ENCODE data around the gene MYO1D. TPM values are rescaled to one million over a fixed set of nuclear protein-coding genes. Genes with fewer than 3 reads are reported as not detected.
A peak's percentile ranks its signal among the peaks of the same experiment; 100 is the strongest.

The MYO1D gene
- total RNA-seq, 1 experiment from 2014 or later = 29.9 TPM

- H3K4me3 Mint-ChIP-seq = no peak overlapping the region
- DNase-seq (ENCODE audit: low spot score) = no peak
- ATAC-seq = peak; percentile 44
- POLR2A ChIA-PET = no interaction called here
- no peak overlapping the region for H3K27ac Mint-ChIP-seq
- TF ChIP-seq SMAD4 (CRISPR knock-in tag; IDR thresholded peaks at IDR 0.05) (no peak), ZNF423 (CRISPR knock-in tag; IDR thresholded peaks at IDR 0.05) (no peak), ZNF396 (CRISPR knock-in tag; IDR thresholded peaks at IDR 0.05; ENCODE audit: borderline replicate concordance) (no peak), OVOL2 (CRISPR knock-in tag; IDR thresholded peaks at IDR 0.05; ENCODE audit: borderline replicate concordance) (no peak), TEAD4 (CRISPR knock-in tag; IDR thresholded peaks at IDR 0.05) (no peak), ARID4B (CRISPR knock-in tag; IDR thresholded peaks at IDR 0.05; ENCODE audit: borderline replicate concordance) (no peak), ETV6 (CRISPR knock-in tag; IDR thresholded peaks at IDR 0.05) (no peak), ZNF121 (CRISPR knock-in tag; IDR thresholded peaks at IDR 0.05) (no peak), MYBL2 (CRISPR knock-in tag; IDR thresholded peaks at IDR 0.05) (no peak), ATF1 (CRISPR knock-in tag; IDR thresholded peaks at IDR 0.05) (no peak), CREM (CRISPR knock-in tag; IDR thresholded peaks at IDR 0.05) (no peak), ZNF416 (CRISPR knock-in tag; IDR thresholded peaks at IDR 0.05) (no peak)
- H3K4me1 Mint-ChIP-seq = peaks cover 3% of the 10 kb centered on the region; the same call in 1 of the 2 replicates
- no peaks in the 10 kb centered on the region for H3K36me3 Mint-ChIP-seq
- no peaks in the 10 kb centered on the region for H3K27me3 Mint-ChIP-seq (ENCODE audit: low read depth)
- no peaks in the 10 kb centered on the region for H3K9me3 Mint-ChIP-seq
- CTCF ChIA-PET = interaction anchor here (1.9 kb wide), 1 partner anchor 105 kb away, joined by 7 read pairs; the partner anchor contains the start of gene CDK5R1
Measured at GRCh38 chr17:32593003-32593402, 283.9 kb downstream of the MYO1D start.

GRCh38 chr17:32591405-32591804 is 285.5 kb downstream of the MYO1D start:
- H3K4me3 Mint-ChIP-seq = no peak overlapping the region
- CTCF ChIA-PET = interaction anchor here (1.2 to 2.7 kb wide), 3 partner anchors 16 to 108 kb away, joined by 3 to 13 read pairs (median 5); no protein-coding TSS in a partner anchor
- no peak for DNase-seq (ENCODE audit: low spot score)
- H3K4me1 Mint-ChIP-seq = peaks cover 3% of the 10 kb centered on the region; the same call in 1 of the 2 replicates
- no peaks in the 10 kb centered on the region for H3K36me3 Mint-ChIP-seq
- H3K27me3 Mint-ChIP-seq (ENCODE audit: low read depth) = no peaks in the 10 kb centered on the region
- POLR2A ChIA-PET = no interaction called here
- no peak for ATAC-seq
- H3K9me3 Mint-ChIP-seq = no peaks in the 10 kb centered on the region
- no peak overlapping the region for H3K27ac Mint-ChIP-seq
- TF ChIP-seq GTF2I (CRISPR knock-in tag; conservative IDR thresholded peaks at IDR 0.05) = no peak
- TF ChIP-seq FOXP4 (CRISPR knock-in tag; IDR thresholded peaks at IDR 0.05) = no peak
- TF ChIP-seq KAT7 (CRISPR knock-in tag; IDR thresholded peaks at IDR 0.05; ENCODE audit: borderline replicate concordance) = no peak
- no peak for TF ChIP-seq CDX4 (CRISPR knock-in tag; IDR thresholded peaks at IDR 0.05; ENCODE audit: borderline replicate concordance)
- TF ChIP-seq ELF4 (CRISPR knock-in tag; IDR thresholded peaks at IDR 0.05; ENCODE audit: low read depth) = no peak
- no peak for TF ChIP-seq FOXJ3 (CRISPR knock-in tag; IDR thresholded peaks at IDR 0.05; ENCODE audit: borderline replicate concordance)
- no peak for TF ChIP-seq AFF4 (CRISPR knock-in tag; IDR thresholded peaks at IDR 0.05; ENCODE audit: borderline replicate concordance)
- no peak for TF ChIP-seq NR1H2 (CRISPR knock-in tag; IDR thresholded peaks at IDR 0.05)
- TF ChIP-seq ZBTB43 (CRISPR knock-in tag; IDR thresholded peaks at IDR 0.05) = no peak
- no peak for TF ChIP-seq ZNF416 (CRISPR knock-in tag; IDR thresholded peaks at IDR 0.05)
- TF ChIP-seq ZNF671 (CRISPR knock-in tag; IDR thresholded peaks at IDR 0.05) = no peak
- TF ChIP-seq CREM (CRISPR knock-in tag; IDR thresholded peaks at IDR 0.05) = no peak
